Upper lobe of left lung (tissue), 4 donors: ENCODE measurements around the gene YPEL2.

Experiments used
- CTCF ChIP-seq, 6 experiments: fragments of 450-650 bp in 4 of 6; fragments of 200-600 bp in 2 of 6; sonication (generic) in 2 of 6; IDR thresholded peaks; one replicate each; pipeline ENCODE4 v1.5.1; 2016 to 2019; ENCODE audit warnings: antibody characterized with exemption in 6 of 6
- POLR2A ChIP-seq, 4 donors: fragments of 450-650 bp; IDR thresholded peaks; one replicate each; pipeline ENCODE4 v1.5.1; 2016 to 2017; ENCODE audit warnings: antibody characterized with exemption in 4 of 4, mild to moderate bottlenecking in 2 of 4

GRCh38 chr17:59417452-59417851 is 86.0 kb downstream of the YPEL2 start:
- no peak for TF ChIP-seq CTCF (IDR thresholded peaks at IDR 0.05)
- no peak for TF ChIP-seq POLR2A (IDR thresholded peaks at IDR 0.05)
